ENCODE results near the gene HSFX1.
"Not testable (repeated sequence)": the region's sequence is repeated elsewhere in the genome, so short reads cannot be mapped to it uniquely, and the experiment has no call there.

HSFX1 gene

GRCh38 chrX:149773768-149774167 lies at the start of gene HSFX1:
Gene HSFX1, plus strand, starts transcription at chrX:149774068. Its CDS starts 614 bp downstream, at chrX:149774682.
- DNase-seq, result not testable (repeated sequence)

- DNase-seq, result not testable (repeated sequence)
These were observed 46.6 kb upstream of the HSFX1 start for GRCh38 chrX:149727308-149727707.

- not testable (repeated sequence) for DNase-seq
These were observed 31.6 kb upstream of the HSFX1 start for GRCh38 chrX:149742269-149742668.

GRCh38 chrX:149746390-149747007 lies 27.4 kb upstream of the HSFX1 start:
- DNase-seq, result not testable (repeated sequence)

GRCh38 chrX:149757206-149758067 lies 16.4 kb upstream of the HSFX1 start:
- DNase-seq, result no peak

- DNase-seq, result no peak
These were observed 15.7 kb upstream of the HSFX1 start for GRCh38 chrX:149758068-149758714.

GRCh38 chrX:149758715-149759078 lies 15.2 kb upstream of the HSFX1 start:
- DNase-seq, result not testable (repeated sequence)

- no peak for DNase-seq
These were observed 14.0 kb upstream of the HSFX1 start for GRCh38 chrX:149759824-149760223.

GRCh38 chrX:149760965-149761364 lies 12.9 kb upstream of the HSFX1 start:
- no peak for DNase-seq

- DNase-seq, result not testable (repeated sequence)
These were observed 11.8 kb upstream of the HSFX1 start for GRCh38 chrX:149761858-149762674.

- no peak for DNase-seq
These were observed 10.9 kb upstream of the HSFX1 start for GRCh38 chrX:149762696-149763614.

GRCh38 chrX:149770344-149770743 lies 3.5 kb upstream of the HSFX1 start:
- DNase-seq, result not testable (repeated sequence)

- DNase-seq, result not testable (repeated sequence)
These were observed 842 bp upstream of the HSFX1 start for GRCh38 chrX:149773026-149773425.

- not testable (repeated sequence) for DNase-seq
These were observed 4.1 kb downstream of the HSFX1 start for GRCh38 chrX:149777999-149778398.

GRCh38 chrX:149781727-149782126 lies 7.9 kb downstream of the HSFX1 start, which contains the start of gene MAGEA9:
Gene MAGEA9, plus strand, starts transcription at chrX:149781930. Its CDS starts 4,281 bp downstream, at chrX:149786211.
- not testable (repeated sequence) for DNase-seq

- not testable (repeated sequence) for DNase-seq
These were observed 21.7 kb downstream of the HSFX1 start for GRCh38 chrX:149795531-149795930.

GRCh38 chrX:149799095-149799714 lies 25.3 kb downstream of the HSFX1 start:
- DNase-seq, result no peak

- DNase-seq, result no peak
These were observed 26.1 kb downstream of the HSFX1 start for GRCh38 chrX:149799938-149800337.

- DNase-seq, result no peak
These were observed 29.7 kb downstream of the HSFX1 start for GRCh38 chrX:149803458-149804062.

- no peak for DNase-seq
These were observed 30.2 kb downstream of the HSFX1 start for GRCh38 chrX:149804102-149804501.

All from CD4-positive, alpha-beta T cell treated with Interleukin-6 for 4 hours (primary cell).